Kidney tubule cell (primary cell): ENCODE measurements around the gene HOXC5.

Experiments used
- DNase-seq: peaks from one replicate; pipeline ENCODE4 v3.0.0-alpha.2; 2018; ENCODE audit warnings: low spot score

Gene HOXC5

GRCh38 chr12:54019924-54020590, 12.8 kb upstream of the HOXC5 start:
- peak; percentile 64 for DNase-seq

- no peak for DNase-seq
Measured at GRCh38 chr12:54020591-54021405, 12.1 kb upstream of the HOXC5 start.

- DNase-seq, result peak; percentile 49
Measured at GRCh38 chr12:54021432-54022013, 11.3 kb upstream of the HOXC5 start.

- DNase-seq, result no peak
Measured at GRCh38 chr12:54022960-54023884, 9.6 kb upstream of the HOXC5 start.

- DNase-seq, result no peak
Measured at GRCh38 chr12:54024127-54024526, 8.7 kb upstream of the HOXC5 start.

GRCh38 chr12:54024581-54025305, 8.1 kb upstream of the HOXC5 start:
- DNase-seq, result no peak

- DNase-seq, result no peak
Measured at GRCh38 chr12:54025499-54026405, 7.1 kb upstream of the HOXC5 start.

- no peak for DNase-seq
Measured at GRCh38 chr12:54026640-54027441, 6.0 kb upstream of the HOXC5 start.

GRCh38 chr12:54027442-54027786, 5.4 kb upstream of the HOXC5 start:
- DNase-seq, result no peak

- peak; percentile 46 for DNase-seq
Measured at GRCh38 chr12:54028314-54029201, 4.3 kb upstream of the HOXC5 start, which contains the start of gene HOXC6. HOXC6 (plus strand) TSS chr12:54028440; CDS start chr12:54028522, 82 bp downstream.

GRCh38 chr12:54029529-54030441, 3.1 kb upstream of the HOXC5 start:
- no peak for DNase-seq

GRCh38 chr12:54030442-54030801, 2.4 kb upstream of the HOXC5 start:
- no peak for DNase-seq

- DNase-seq, result no peak
Measured at GRCh38 chr12:54030889-54031471, 1.9 kb upstream of the HOXC5 start.

- DNase-seq, result no peak
Measured at GRCh38 chr12:54031480-54031879, 1.4 kb upstream of the HOXC5 start.

GRCh38 chr12:54032086-54032619, 697 bp upstream of the HOXC5 start:
- no peak for DNase-seq

- DNase-seq, result peak; percentile 62
Measured at GRCh38 chr12:54033106-54033979, 493 bp downstream of the HOXC5 start.
